ENCODE results near the gene CASP9. TPM values are rescaled to one million over a fixed set of nuclear protein-coding genes. Genes with fewer than 3 reads are reported as not detected.
"Not testable (repeated sequence)": the region's sequence is repeated elsewhere in the genome, so short reads cannot be mapped to it uniquely, and the experiment has no call there.

The CASP9 gene
- total RNA-seq, 3 donors from 2014 or later = 12.5 to 15.8 (median 13.4) TPM

- H3K9me3 ChIP-seq = no peaks in the 10 kb centered on the region
- H3K27ac ChIP-seq = no peak overlapping the region
- H3K4me1 ChIP-seq = peaks cover 0 to 4% of the 10 kb centered on the region in 2 donors
- no peak overlapping the region for H3K4me3 ChIP-seq
- H3K27me3 ChIP-seq = no peaks in the 10 kb centered on the region
- intact Hi-C loops (cut with DNase I; ENCODE audit: low total_unique reads) = no loop called here
- TF ChIP-seq POLR2AphosphoS5 (IDR thresholded peaks at IDR 0.05) (no peak), POLR2A (IDR thresholded peaks at IDR 0.05) (no peak)
- TF ChIP-seq, protein P1, sequence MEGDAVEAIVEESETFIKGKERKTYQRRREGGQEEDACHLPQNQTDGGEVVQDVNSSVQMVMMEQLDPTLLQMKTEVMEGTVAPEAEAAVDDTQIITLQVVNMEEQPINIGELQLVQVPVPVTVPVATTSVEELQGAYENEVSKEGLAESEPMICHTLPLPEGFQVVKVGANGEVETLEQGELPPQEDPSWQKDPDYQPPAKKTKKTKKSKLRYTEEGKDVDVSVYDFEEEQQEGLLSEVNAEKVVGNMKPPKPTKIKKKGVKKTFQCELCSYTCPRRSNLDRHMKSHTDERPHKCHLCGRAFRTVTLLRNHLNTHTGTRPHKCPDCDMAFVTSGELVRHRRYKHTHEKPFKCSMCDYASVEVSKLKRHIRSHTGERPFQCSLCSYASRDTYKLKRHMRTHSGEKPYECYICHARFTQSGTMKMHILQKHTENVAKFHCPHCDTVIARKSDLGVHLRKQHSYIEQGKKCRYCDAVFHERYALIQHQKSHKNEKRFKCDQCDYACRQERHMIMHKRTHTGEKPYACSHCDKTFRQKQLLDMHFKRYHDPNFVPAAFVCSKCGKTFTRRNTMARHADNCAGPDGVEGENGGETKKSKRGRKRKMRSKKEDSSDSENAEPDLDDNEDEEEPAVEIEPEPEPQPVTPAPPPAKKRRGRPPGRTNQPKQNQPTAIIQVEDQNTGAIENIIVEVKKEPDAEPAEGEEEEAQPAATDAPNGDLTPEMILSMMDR (IDR thresholded peaks at IDR 0.05) = no peak
- no peak for DNase-seq (ENCODE audit: low spot score in 2 of 2)
- no peaks in the 10 kb centered on the region for H3K36me3 ChIP-seq
Measured at GRCh38 chr1:15519625-15520024, 4.4 kb downstream of the CASP9 start.

DNA sequence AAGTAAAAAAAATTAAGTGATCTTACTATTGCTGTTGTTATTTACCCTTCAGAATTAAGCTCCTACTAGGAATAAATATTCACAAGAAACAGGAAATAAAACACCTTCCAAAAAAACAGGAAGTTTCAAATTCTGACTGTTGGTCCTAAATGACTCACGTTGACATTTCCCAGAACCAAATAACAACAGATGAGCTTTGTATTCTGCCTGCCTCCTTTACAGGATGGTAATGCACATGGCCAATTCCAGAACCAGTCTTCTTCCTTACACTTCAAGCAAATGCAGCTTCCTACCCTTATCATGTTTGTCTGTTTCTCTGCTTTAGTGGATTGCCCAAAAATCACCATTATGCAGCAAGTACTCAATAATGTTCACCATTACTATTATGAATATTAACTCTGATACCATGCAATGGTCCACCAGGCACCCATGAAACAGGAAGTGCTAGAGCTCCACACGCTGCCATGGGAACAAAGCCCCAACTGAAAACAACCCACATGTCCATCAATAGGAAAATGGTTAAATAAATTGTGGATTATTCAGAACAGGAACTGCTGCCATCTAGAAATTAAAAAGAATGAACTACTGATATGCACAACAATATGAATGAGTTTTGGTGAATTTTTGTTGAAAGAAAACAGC lies 8.9 kb downstream of the CASP9 start:
- no peak overlapping the region for H3K27ac ChIP-seq
- H3K9me3 ChIP-seq = no peaks in the 10 kb centered on the region
- H3K27me3 ChIP-seq = no peaks in the 10 kb centered on the region
- intact Hi-C loops (cut with DNase I; ENCODE audit: low total_unique reads) = no loop called here
- DNase-seq (ENCODE audit: low spot score in 2 of 2) = no peak
- H3K4me1 ChIP-seq = no peaks in the 10 kb centered on the region
- H3K4me3 ChIP-seq = no peak overlapping the region
- TF ChIP-seq POLR2AphosphoS5 (IDR thresholded peaks at IDR 0.05) (no peak), POLR2A (IDR thresholded peaks at IDR 0.05) (no peak)
- TF ChIP-seq, protein P1 (IDR thresholded peaks at IDR 0.05) = no peak
- H3K36me3 ChIP-seq = no peaks in the 10 kb centered on the region

- H3K36me3 ChIP-seq; H3K27ac ChIP-seq; H3K9me3 ChIP-seq; DNase-seq (ENCODE audit: low spot score in 2 of 2); H3K4me3 ChIP-seq; intact Hi-C loops (cut with DNase I; ENCODE audit: low total_unique reads); H3K27me3 ChIP-seq; H3K4me1 ChIP-seq: not testable (repeated sequence)
Measured at GRCh38 chr1:15514557-15514956, 9.5 kb downstream of the CASP9 start.

DNA sequence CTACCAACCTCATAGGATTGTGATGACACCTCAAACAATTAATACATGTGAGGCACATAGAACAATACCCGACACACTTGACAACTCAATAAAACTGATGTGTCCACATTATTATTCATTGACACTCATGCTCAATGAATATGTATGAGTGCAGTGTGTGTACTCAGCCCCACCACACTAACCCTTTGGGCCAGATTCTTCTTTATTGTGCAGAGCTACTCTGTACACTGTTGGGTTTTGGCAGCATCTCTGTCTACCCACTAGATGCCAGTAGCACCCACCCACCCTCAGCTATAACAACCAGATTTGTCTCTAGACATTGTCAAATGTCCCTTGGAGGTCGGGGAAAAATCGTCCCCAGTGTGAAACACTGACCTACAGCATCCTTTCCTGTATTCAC lies 10.1 kb downstream of the CASP9 start:
- no peak overlapping the region for H3K27ac ChIP-seq
- no peaks in the 10 kb centered on the region for H3K4me1 ChIP-seq
- no peak for DNase-seq (ENCODE audit: low spot score in 2 of 2)
- no peaks in the 10 kb centered on the region for H3K36me3 ChIP-seq
- no peaks in the 10 kb centered on the region for H3K9me3 ChIP-seq
- TF ChIP-seq POLR2AphosphoS5 (IDR thresholded peaks at IDR 0.05) (no peak), POLR2A (IDR thresholded peaks at IDR 0.05) (no peak)
- TF ChIP-seq, protein P1 (IDR thresholded peaks at IDR 0.05) = no peak
- intact Hi-C loops (cut with DNase I; ENCODE audit: low total_unique reads) = no loop called here
- no peak overlapping the region for H3K4me3 ChIP-seq
- H3K27me3 ChIP-seq = no peaks in the 10 kb centered on the region

GRCh38 chr1:15513192-15513591 lies 10.8 kb downstream of the CASP9 start:
- no peaks in the 10 kb centered on the region for H3K4me1 ChIP-seq
- H3K36me3 ChIP-seq = no peaks in the 10 kb centered on the region
- no peaks in the 10 kb centered on the region for H3K27me3 ChIP-seq
- no peak for DNase-seq (ENCODE audit: low spot score in 2 of 2)
- H3K4me3 ChIP-seq = no peak overlapping the region
- no peak overlapping the region for H3K27ac ChIP-seq
- no peaks in the 10 kb centered on the region for H3K9me3 ChIP-seq
- TF ChIP-seq POLR2AphosphoS5 (IDR thresholded peaks at IDR 0.05) = no peak
- TF ChIP-seq, protein P1 (IDR thresholded peaks at IDR 0.05) = no peak
- intact Hi-C loops (cut with DNase I; ENCODE audit: low total_unique reads) = no loop called here
